Parathyroid adenoma (tissue), 2 donors: Measurements from ENCODE around the gene WWOX.

ENCODE experiments used
- H2AFZ ChIP-seq: fragments of 300-600 bp; sonication (generic); one replicate; pipeline ENCODE4 v1.7.0; 2017; ENCODE audit warnings: antibody characterized with exemption, mild to moderate bottlenecking
- H3K27ac ChIP-seq: fragments of 300-600 bp; sonication (generic); one replicate; pipeline ENCODE4 v1.7.0; 2017
- H3K27me3 ChIP-seq: fragments of 300-600 bp; sonication (generic); one replicate; pipeline ENCODE4 v1.7.0; 2017; ENCODE audit warnings: low read length; ENCODE audit not compliant: control insufficient read depth, insufficient read depth
- H3K36me3 ChIP-seq: fragments of 300-600 bp; sonication (generic); one replicate; pipeline ENCODE4 v1.7.0; 2017; ENCODE audit warnings: low read length; ENCODE audit not compliant: control insufficient read depth, insufficient read depth
- H3K4me1 ChIP-seq: fragments of 300-600 bp; sonication (generic); one replicate; pipeline ENCODE4 v1.7.0; 2017; ENCODE audit warnings: control low read depth
- H3K4me2 ChIP-seq: fragments of 300-600 bp; sonication (generic); one replicate; pipeline ENCODE4 v1.7.0; 2017; ENCODE audit warnings: low read length
- H3K4me3 ChIP-seq: fragments of 300-600 bp; sonication (generic); one replicate; pipeline ENCODE4 v1.7.0; 2017; ENCODE audit warnings: low read depth, low read length
- H3K79me2 ChIP-seq: fragments of 300-600 bp; sonication (generic); one replicate; pipeline ENCODE4 v1.7.0; 2017; ENCODE audit warnings: control low read depth
- H3K9ac ChIP-seq: fragments of 300-600 bp; sonication (generic); one replicate; pipeline ENCODE4 v1.7.0; 2017; ENCODE audit warnings: mild to moderate bottlenecking
- H3K9me3 ChIP-seq: fragments of 300-600 bp; sonication (generic); one replicate; pipeline ENCODE4 v1.7.0; 2017; ENCODE audit warnings: low read length; ENCODE audit not compliant: control insufficient read depth
- TF ChIP-seq, protein P1 (sequence below): fragments of 300-600 bp; sonication (generic); IDR thresholded peaks from one replicate; pipeline ENCODE4 v1.7.0; 2017; ENCODE audit warnings: antibody characterized with exemption, mild to moderate bottlenecking
- donor health status: primary hyperparathyroidism.

The WWOX gene

GRCh38 chr16:79012671-79013434 is 913.4 kb downstream of the WWOX start:
- H3K4me1 ChIP-seq = no peaks in the 10 kb centered on the region
- H3K36me3 ChIP-seq = no peaks in the 10 kb centered on the region
- H3K27me3 ChIP-seq = no peaks in the 10 kb centered on the region
- H3K79me2 ChIP-seq = no peaks in the 10 kb centered on the region
- H2AFZ ChIP-seq = no peak overlapping the region
- TF ChIP-seq, protein P1, sequence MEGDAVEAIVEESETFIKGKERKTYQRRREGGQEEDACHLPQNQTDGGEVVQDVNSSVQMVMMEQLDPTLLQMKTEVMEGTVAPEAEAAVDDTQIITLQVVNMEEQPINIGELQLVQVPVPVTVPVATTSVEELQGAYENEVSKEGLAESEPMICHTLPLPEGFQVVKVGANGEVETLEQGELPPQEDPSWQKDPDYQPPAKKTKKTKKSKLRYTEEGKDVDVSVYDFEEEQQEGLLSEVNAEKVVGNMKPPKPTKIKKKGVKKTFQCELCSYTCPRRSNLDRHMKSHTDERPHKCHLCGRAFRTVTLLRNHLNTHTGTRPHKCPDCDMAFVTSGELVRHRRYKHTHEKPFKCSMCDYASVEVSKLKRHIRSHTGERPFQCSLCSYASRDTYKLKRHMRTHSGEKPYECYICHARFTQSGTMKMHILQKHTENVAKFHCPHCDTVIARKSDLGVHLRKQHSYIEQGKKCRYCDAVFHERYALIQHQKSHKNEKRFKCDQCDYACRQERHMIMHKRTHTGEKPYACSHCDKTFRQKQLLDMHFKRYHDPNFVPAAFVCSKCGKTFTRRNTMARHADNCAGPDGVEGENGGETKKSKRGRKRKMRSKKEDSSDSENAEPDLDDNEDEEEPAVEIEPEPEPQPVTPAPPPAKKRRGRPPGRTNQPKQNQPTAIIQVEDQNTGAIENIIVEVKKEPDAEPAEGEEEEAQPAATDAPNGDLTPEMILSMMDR = no peak
- H3K4me3 ChIP-seq = no peak overlapping the region
- no peak overlapping the region for H3K27ac ChIP-seq
- no peak overlapping the region for H3K4me2 ChIP-seq
- no peaks in the 10 kb centered on the region for H3K9me3 ChIP-seq
- no peak overlapping the region for H3K9ac ChIP-seq

GRCh38 chr16:79013930-79014660 is 914.6 kb downstream of the WWOX start:
- no peak overlapping the region for H2AFZ ChIP-seq
- no peaks in the 10 kb centered on the region for H3K79me2 ChIP-seq
- TF ChIP-seq, protein P1 = no peak
- H3K27me3 ChIP-seq = no peaks in the 10 kb centered on the region
- H3K9me3 ChIP-seq = no peaks in the 10 kb centered on the region
- H3K4me1 ChIP-seq = no peaks in the 10 kb centered on the region
- no peaks in the 10 kb centered on the region for H3K36me3 ChIP-seq
- H3K9ac ChIP-seq = no peak overlapping the region
- no peak overlapping the region for H3K4me3 ChIP-seq
- H3K4me2 ChIP-seq = no peak overlapping the region
- H3K27ac ChIP-seq = no peak overlapping the region

GRCh38 chr16:79018650-79019429 is 919.4 kb downstream of the WWOX start:
- Histone ChIP-seq H3K4me2 (no peak overlapping the region), H2AFZ (no peak overlapping the region), H3K36me3 (no peaks in the 10 kb centered on the region), H3K79me2 (no peaks in the 10 kb centered on the region), H3K9ac (no peak overlapping the region), H3K27ac (no peak overlapping the region), H3K4me3 (no peak overlapping the region), H3K4me1 (no peaks in the 10 kb centered on the region), H3K9me3 (no peaks in the 10 kb centered on the region), H3K27me3 (no peaks in the 10 kb centered on the region)
- TF ChIP-seq, protein P1 = no peak

DNA sequence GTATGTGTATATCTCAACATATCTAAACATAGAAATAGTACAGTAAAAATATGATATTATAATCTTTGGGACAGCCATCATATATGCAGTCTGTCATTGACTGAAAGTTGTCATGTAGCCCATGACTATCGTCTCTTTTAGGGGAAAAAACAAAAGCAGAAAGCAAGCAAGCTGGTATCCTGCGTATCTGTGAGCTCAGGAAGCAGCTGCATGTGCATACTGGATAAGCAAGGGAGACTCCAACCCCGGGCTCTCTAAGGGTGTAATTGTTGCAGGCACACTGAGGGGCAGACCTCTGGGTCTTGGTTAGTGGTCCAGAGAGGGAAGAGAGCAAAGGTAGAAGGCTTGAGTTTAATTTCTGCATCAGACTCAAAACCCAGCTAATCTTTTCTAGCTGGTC is 920.0 kb downstream of the WWOX start:
- Histone ChIP-seq H3K9ac (no peak overlapping the region), H3K36me3 (no peaks in the 10 kb centered on the region), H2AFZ (no peak overlapping the region), H3K4me1 (no peaks in the 10 kb centered on the region), H3K27me3 (no peaks in the 10 kb centered on the region), H3K27ac (no peak overlapping the region), H3K9me3 (no peaks in the 10 kb centered on the region), H3K4me2 (no peak overlapping the region), H3K79me2 (no peaks in the 10 kb centered on the region), H3K4me3 (no peak overlapping the region)
- TF ChIP-seq, protein P1 = no peak
